HepG2 (cell line): Measurements from ENCODE around the gene REPIN1. TPM values are rescaled to one million over a fixed set of nuclear protein-coding genes. Genes with fewer than 3 reads are reported as not detected.

ENCODE experiments used
- ATAC-seq: fragments of 200-7000 bp; cut with Tn5 transposase; 3 replicates; pipeline ENCODE4 v1.9.1; 2020; ENCODE audit warnings: mild to moderate bottlenecking, moderate library complexity
- BruUV-seq: library from RNA; stranded (reverse); fragments of 400-500 nt; replicated peaks from 2 replicates; lab custom pipeline; 2021; lab: Mats Ljungman, UMichigan
- CTCF ChIA-PET: fragments of 300-600 bp; formaldehyde crosslinking; extraction: SDS; loops from one replicate; lab custom pipeline; 2021; ENCODE audit warnings: low total read pairs, inconsistent platforms, low intra/inter-chr PET ratio; lab: Yijun Ruan, JAX
- POLR2A ChIA-PET: fragments of 350-600 bp; sonication (Branson Sonifier 250); formaldehyde crosslinking; loops from one replicate; lab custom pipeline; 2020; ENCODE audit warnings: antibody characterized with exemption, inconsistent platforms; lab: Yijun Ruan, JAX
- DNase-seq: peaks from one replicate; pipeline ENCODE4 v3.0.0-alpha.2; 2015; ENCODE audit warnings: low spot score
- FAIRE-seq: peaks from 3 replicates; lab custom pipeline; 2011; peaks lifted over from hg19 to GRCh38; lab: Jason Lieb, UNC
- H2AFZ ChIP-seq: one replicate; pipeline ENCODE4 v1.6.1; 2011; ENCODE audit warnings: low read length, inconsistent platforms
- H3K27ac ChIP-seq: fragments of 300-600 bp; 3 replicates; pipeline ENCODE4 v1.8.0; 2011; ENCODE audit warnings: mixed run types, mild to moderate bottlenecking, mixed read lengths, low read length, inconsistent platforms; ENCODE audit not compliant: insufficient read depth; ENCODE audit errors: extremely low read length
- H3K27me3 ChIP-seq, 2 experiments: fragments of 200-600 bp in 1 of 2; 2 replicates in 1 of 2; 3 replicates in 1 of 2; pipeline versions ENCODE4 v1.6.0 to v1.8.0; 2011; ENCODE audit warnings: low read length in 2 of 2, mild to moderate bottlenecking in 2 of 2, moderate library complexity in 2 of 2, inconsistent platforms in 1 of 2; ENCODE audit not compliant: insufficient read depth in 2 of 2, control insufficient read depth in 1 of 2
- H3K36me3 ChIP-seq, 2 experiments: fragments of 200-600 bp in 1 of 2; replicated peaks in 1 of 2; 2 replicates in 1 of 2; 3 replicates in 1 of 2; pipeline versions ENCODE4 v1.5.1 to v1.8.0; 2011; ENCODE audit warnings: low read length in 2 of 2, inconsistent platforms in 1 of 2; ENCODE audit not compliant: insufficient read depth in 2 of 2, control insufficient read depth in 1 of 2
- H3K4me1 ChIP-seq: 2 replicates; pipeline ENCODE4 v1.5.1; 2012; ENCODE audit warnings: low read length, inconsistent platforms; ENCODE audit not compliant: insufficient read depth
- H3K4me2 ChIP-seq: 2 replicates; pipeline ENCODE4 v1.6.0; 2011; ENCODE audit warnings: low read depth, low read length, inconsistent platforms
- H3K4me3 ChIP-seq, 3 experiments: fragments of 200-600 bp in 1 of 3; sonication (generic), shearing (Covaris generic) in 1 of 3; replicated peaks in 1 of 3; 2 replicates each; pipeline ENCODE4 v1.5.1; 2011 to 2016; ENCODE audit warnings: low read length in 3 of 3, inconsistent platforms in 2 of 3, low read depth in 2 of 3, mild to moderate bottlenecking in 2 of 3, control low read depth in 1 of 3, mixed read lengths in 1 of 3; ENCODE audit not compliant: insufficient read depth in 1 of 3
- H3K79me2 ChIP-seq: one replicate; pipeline ENCODE4 v1.6.1; 2011; ENCODE audit warnings: low read length, inconsistent platforms; ENCODE audit not compliant: insufficient read depth
- H3K9ac ChIP-seq: 2 replicates; pipeline ENCODE4 v1.6.0; 2011; ENCODE audit warnings: mild to moderate bottlenecking, low read depth, low read length, inconsistent platforms; ENCODE audit not compliant: insufficient read depth
- H3K9me3 ChIP-seq: 2 replicates; pipeline ENCODE4 v1.5.1; 2012; ENCODE audit warnings: mild to moderate bottlenecking, low read length
- H4K20me1 ChIP-seq: 2 replicates; pipeline ENCODE4 v1.6.0; 2011; ENCODE audit warnings: inconsistent platforms, mild to moderate bottlenecking, low read length, moderate library complexity; ENCODE audit not compliant: insufficient read depth
- ATF4 ChIP-seq, 2 experiments: fragments of 450-650 bp in 1 of 2; sonication (generic) in 1 of 2; formaldehyde crosslinking; IDR thresholded peaks; 2 replicates each; pipeline versions ENCODE4 v1.5.0 to v1.8.0; 2020 to 2022; ENCODE audit warnings: mild to moderate bottlenecking in 1 of 2, missing genetic modification reagents in 1 of 2
- IRX3 ChIP-seq: sonication (generic); formaldehyde crosslinking; IDR thresholded peaks from 2 replicates; pipeline ENCODE4 v1.8.1; 2023; ENCODE audit warnings: mild to moderate bottlenecking, low read depth, missing genetic modification reagents, borderline replicate concordance
- KLF16 ChIP-seq, 2 experiments: sonication (generic) in 1 of 2; formaldehyde crosslinking in 1 of 2; IDR thresholded peaks; 2 replicates each; pipeline versions ENCODE4 v1.6.1 to v1.8.0; 2016 to 2023; ENCODE audit warnings: missing genetic modification reagents in 2 of 2, missing compliant biosample characterization in 1 of 2
- MAX ChIP-seq: IDR thresholded peaks from 2 replicates; pipeline ENCODE4 v1.6.1; 2012; ENCODE audit warnings: inconsistent platforms
- NCOA2 ChIP-seq: sonication (generic); formaldehyde crosslinking; IDR thresholded peaks from 2 replicates; pipeline ENCODE4 v1.8.0; 2022; ENCODE audit warnings: inconsistent platforms
- PHF8 ChIP-seq: sonication (generic); formaldehyde crosslinking; IDR thresholded peaks from 2 replicates; pipeline ENCODE4 v1.5.0; 2020; ENCODE audit warnings: missing genetic modification reagents
- RBM39 ChIP-seq: fragments of 200-400 bp; formaldehyde crosslinking; IDR thresholded peaks from one replicate; pipeline ENCODE4 v1.6.1; 2018; ENCODE audit warnings: antibody characterized with exemption, mild to moderate bottlenecking, low read depth, low read length; ENCODE audit not compliant: poor library complexity, severe bottlenecking
- REL ChIP-seq: sonication (generic); formaldehyde crosslinking; conservative IDR thresholded peaks from 2 replicates; pipeline ENCODE4 v1.8.0; 2022; ENCODE audit warnings: mild to moderate bottlenecking, missing genetic modification reagents, moderate library complexity
- RERE ChIP-seq: IDR thresholded peaks from 2 replicates; pipeline ENCODE4 v1.6.1; 2016; ENCODE audit warnings: low read depth, missing genetic modification reagents, missing compliant biosample characterization
- SMAD3 ChIP-seq: sonication (generic); formaldehyde crosslinking; IDR thresholded peaks from 2 replicates; pipeline ENCODE4 v1.4.0; 2020; ENCODE audit warnings: missing genetic modification reagents
- STAT5B ChIP-seq: sonication (generic); formaldehyde crosslinking; IDR thresholded peaks from 2 replicates; pipeline ENCODE4 v1.4.0; 2020; ENCODE audit warnings: missing genetic modification reagents
- ZFP90 ChIP-seq: sonication (generic); formaldehyde crosslinking; IDR thresholded peaks from 2 replicates; pipeline ENCODE4 v1.8.0; 2022; ENCODE audit warnings: missing genetic modification reagents, mild to moderate bottlenecking, inconsistent platforms, borderline replicate concordance
- ZNF484 ChIP-seq: sonication (generic); formaldehyde crosslinking; IDR thresholded peaks from 2 replicates; pipeline ENCODE4 v1.5.1; 2020; ENCODE audit warnings: mild to moderate bottlenecking, low read depth, missing genetic modification reagents, borderline replicate concordance
- ZNF615 ChIP-seq: sonication (generic); formaldehyde crosslinking; IDR thresholded peaks from 2 replicates; pipeline ENCODE4 v1.5.0; 2020; ENCODE audit warnings: mild to moderate bottlenecking, missing genetic modification reagents, borderline replicate concordance
- WGBS: methylation state at CpG from one replicate; pipeline ENCODE4 v1.1.6; 2017; ENCODE audit warnings: low lambda C conversion rate; 5-methylcytosine and 5-hydroxymethylcytosine counted together
- in situ Hi-C: cut with HindIII; loops from 2 replicates; pipeline ENCODE4 v1.10.0; 2017; ENCODE audit warnings: low pct_unique_long_range_greater_than_20kb; ENCODE audit not compliant: extremely low pct_ligation_motif_present
- intact Hi-C: fragments of 100-400 bp; cut with micrococcal nuclease; formaldehyde crosslinking; loops from one replicate; pipeline ENCODE4 v1.10.0; 2022; ENCODE audit not compliant: unreplicated experiment
- polyA plus RNA-seq, 8 experiments: library from polyadenylated mRNA; depleted of rRNA in 3 of 8; stranded (reverse) in 7 of 8; unstranded in 1 of 8; fragments of >200 nt; fragmentation: Illumina TruSeq in 4 of 8; extraction: Trizol in 4 of 8; gene quantifications; 2 replicates each; pipeline versions ENCODE4 v1.2.1 to v1.2.3, GENCODE V29; 2011 to 2016; ENCODE audit warnings: low read depth in 4 of 8, missing spikeins in 1 of 8, mixed read lengths in 1 of 8; ENCODE audit not compliant: insufficient read depth in 1 of 8
- total RNA-seq, 5 experiments: library from RNA; depleted of rRNA; stranded (reverse); fragments of >200 nt; fragmentation: Illumina TruSeq; extraction: Trizol; gene quantifications; 2 replicates each; pipeline ENCODE4 v1.2.3, GENCODE V29; 2016; ENCODE audit warnings: low read depth in 1 of 5

Gene REPIN1
- total and polyA plus RNA-seq, 2 of the 13 experiments (the other 11 are each of a cell fraction or from before 2014, with no cell fraction given): 69.9 to 108 TPM

GRCh38 chr7:150401861-150402631, 33.4 kb downstream of the REPIN1 start:
- Histone ChIP-seq H3K27ac (no peak overlapping the region), H3K79me2 (no peaks in the 10 kb centered on the region), H3K36me3 (peaks cover 0 to 8% of the 10 kb centered on the region in 2 experiments; a peak in 1 of 5 replicates), H3K27me3 (no peaks in the 10 kb centered on the region), H3K4me3 (0 out of 6 replicates have a peak overlapping the region, but pooled peaks of 1 of the 3 experiments have one; percentile 45), H3K4me1 (peaks cover 65% of the 10 kb centered on the region), H2AFZ (no peak overlapping the region), H3K4me2 (peak overlapping the region; percentile 94), H4K20me1 (no peaks in the 10 kb centered on the region), H3K9ac (no peak overlapping the region), H3K9me3 (no peaks in the 10 kb centered on the region)
- 68% methylated on average over 7 of the region's 7 CpGs for WGBS
- no peak for FAIRE-seq
- POLR2A ChIA-PET: interaction anchor here (1.0 to 8.8 kb wide), 8 partner anchors 9 to 79 kb away, joined by 3 to 181 read pairs (median 12); partner anchors contain the start of genes ACTR3C, LRRC61 and REPIN1
- no TSS peak for BruUV-seq
- in situ Hi-C loops (loop anchor here (5.0 kb wide), 1 partner anchor 60 kb away; the partner anchor contains the start of gene RARRES2), intact Hi-C loops (no loop called here)
- DNase-seq: no peak
- TF ChIP-seq RERE: no peak
- TF ChIP-seq ZNF615: no peak
- TF ChIP-seq SMAD3 (CRISPR knock-in tag): no peak
- TF ChIP-seq MAX: peak; percentile 24
- 0 out of 2 replicates have a peak, but pooled peaks have one; percentile 24 for TF ChIP-seq REL (CRISPR knock-in tag)
- no peak for TF ChIP-seq KLF16 (CRISPR knock-in tag; IDR thresholded peaks at IDR 0.05)
- no peak for TF ChIP-seq STAT5B (CRISPR knock-in tag)
- TF ChIP-seq IRX3: no peak
- no peak for TF ChIP-seq RBM39
- TF ChIP-seq ZFP90: 0 out of 2 replicates have a peak, but pooled peaks have one; percentile 21
- TF ChIP-seq ATF4 (CRISPR knock-in tag; IDR thresholded peaks at IDR 0.05): 0 out of 4 replicates have a peak, but pooled peaks of 1 of the 2 experiments have one; percentile 42
- TF ChIP-seq ZNF484 (CRISPR knock-in tag): no peak
- no peak for TF ChIP-seq PHF8
- TF ChIP-seq NCOA2 (CRISPR knock-in tag): no peak
- CTCF ChIA-PET: no interaction called here
- ATAC-seq: no peak
